IMR-90 (cell line): Measurements from ENCODE around the gene ZNF212. TPM values are rescaled to one million over a fixed set of nuclear protein-coding genes. Genes with fewer than 3 reads are reported as not detected.

ENCODE experiments used
- ATAC-seq: fragments of 200-7000 bp; cut with Tn5 transposase; 2 replicates; pipeline ENCODE4 v1.9.1; 2020; ENCODE audit warnings: low read depth, mild to moderate bottlenecking, moderate library complexity
- BruUV-seq: library from RNA; stranded (reverse); fragments of 400-500 nt; replicated peaks from 2 replicates; lab custom pipeline; 2021; lab: Mats Ljungman, UMichigan
- CTCF ChIA-PET: fragments of 300-600 bp; formaldehyde crosslinking; extraction: SDS; loops from one replicate; lab custom pipeline; 2021; ENCODE audit warnings: antibody characterized with exemption; lab: Yijun Ruan, JAX
- POLR2A ChIA-PET: fragments of 300-600 bp; sonication (Branson Sonifier 250); formaldehyde crosslinking; loops from one replicate; lab custom pipeline; 2022; ENCODE audit warnings: antibody characterized with exemption; ENCODE audit not compliant: unreplicated experiment; lab: Charles Lee
- DNase-seq: peaks from one replicate; pipeline ENCODE4 v3.0.0; 2013
- H2AFZ ChIP-seq: replicated peaks from 2 replicates; pipeline ENCODE3; 2013; ENCODE audit warnings: low read length, mild to moderate bottlenecking; ENCODE audit not compliant: poor library complexity
- H2AK5ac ChIP-seq: 2 replicates; pipeline ENCODE4 v1.6.1; 2013; ENCODE audit warnings: low read depth, low read length, inconsistent platforms
- H2AK9ac ChIP-seq: replicated peaks from 2 replicates; pipeline ENCODE3; 2013; ENCODE audit warnings: mild to moderate bottlenecking, low read depth, low read length, moderate library complexity; ENCODE audit not compliant: poor library complexity
- H2BK120ac ChIP-seq: 2 replicates; pipeline ENCODE4 v1.6.1; 2013; ENCODE audit warnings: low read depth, low read length, inconsistent platforms
- H2BK15ac ChIP-seq: 3 replicates; pipeline ENCODE4 v1.6.1; 2013; ENCODE audit warnings: low read depth, low read length, inconsistent platforms
- H2BK20ac ChIP-seq: 2 replicates; pipeline ENCODE4 v1.6.1; 2013; ENCODE audit warnings: low read depth, mild to moderate bottlenecking, inconsistent platforms, low read length, moderate library complexity
- H2BK5ac ChIP-seq: 2 replicates; pipeline ENCODE4 v1.6.1; 2013; ENCODE audit warnings: mild to moderate bottlenecking, low read depth, low read length, inconsistent platforms; ENCODE audit not compliant: poor library complexity, severe bottlenecking
- H3K14ac ChIP-seq: replicated peaks from 2 replicates; pipeline ENCODE4 v1.6.1; 2013; ENCODE audit warnings: low read depth, low read length, inconsistent platforms
- H3K18ac ChIP-seq: 2 replicates; pipeline ENCODE4 v1.6.1; 2013; ENCODE audit warnings: low read depth, low read length, control low read depth
- H3K23ac ChIP-seq: 2 replicates; pipeline ENCODE4 v1.6.1; 2013; ENCODE audit warnings: low read depth, low read length, inconsistent platforms
- H3K27ac ChIP-seq: 2 replicates; pipeline ENCODE4 v1.5.1; 2013; ENCODE audit warnings: mild to moderate bottlenecking, control low read depth, low read length; ENCODE audit not compliant: insufficient read depth
- H3K27me3 ChIP-seq: 2 replicates; pipeline ENCODE4 v1.6.1; 2013; ENCODE audit warnings: low read length; ENCODE audit not compliant: control insufficient read depth, insufficient read depth
- H3K36me3 ChIP-seq: 2 replicates; pipeline ENCODE4 v1.6.1; 2013; ENCODE audit warnings: low read length, mixed read lengths; ENCODE audit not compliant: control insufficient read depth, insufficient read depth
- H3K4ac ChIP-seq: 2 replicates; pipeline ENCODE4 v1.6.1; 2013; ENCODE audit warnings: low read depth, low read length, inconsistent platforms
- H3K4me1 ChIP-seq: 2 replicates; pipeline ENCODE4 v1.6.1; 2013; ENCODE audit warnings: low read length, mixed read lengths; ENCODE audit not compliant: control insufficient read depth, insufficient read depth
- H3K4me2 ChIP-seq: 2 replicates; pipeline ENCODE4 v1.6.1; 2013; ENCODE audit warnings: low read depth, mild to moderate bottlenecking, control low read depth, low read length, moderate library complexity
- H3K4me3 ChIP-seq: 2 replicates; pipeline ENCODE4 v1.5.1; 2013; ENCODE audit warnings: low read depth, mild to moderate bottlenecking, control low read depth, low read length, moderate library complexity; ENCODE audit not compliant: insufficient read depth
- H3K56ac ChIP-seq: 2 replicates; pipeline ENCODE4 v1.6.1; 2013; ENCODE audit warnings: low read length, inconsistent platforms; ENCODE audit not compliant: insufficient read depth; ENCODE audit errors: extremely low read depth
- H3K79me1 ChIP-seq, 2 experiments: 2 replicates each; pipeline ENCODE4 v1.6.1; 2013; ENCODE audit warnings: low read length in 2 of 2, inconsistent platforms in 1 of 2, low read depth in 1 of 2
- H3K9ac ChIP-seq: 2 replicates; pipeline ENCODE4 v1.6.1; 2013; ENCODE audit warnings: low read depth, low read length, control low read depth
- H3K9me1 ChIP-seq: 2 replicates; pipeline ENCODE4 v1.6.1; 2013; ENCODE audit warnings: low read length, inconsistent platforms; ENCODE audit not compliant: insufficient read depth
- H3K9me3 ChIP-seq: 2 replicates; pipeline ENCODE4 v1.6.1; 2013; ENCODE audit warnings: low read length; ENCODE audit not compliant: control insufficient read depth, insufficient read depth
- H4K20me1 ChIP-seq: 2 replicates; pipeline ENCODE4 v1.6.1; 2013; ENCODE audit warnings: low read length, inconsistent platforms; ENCODE audit not compliant: insufficient read depth
- H4K5ac ChIP-seq: 2 replicates; pipeline ENCODE4 v1.6.1; 2013; ENCODE audit warnings: mild to moderate bottlenecking, low read depth, low read length, control low read depth
- H4K8ac ChIP-seq, 2 experiments: 2 replicates each; pipeline ENCODE4 v1.6.1; 2013; ENCODE audit warnings: low read depth in 2 of 2, low read length in 2 of 2, control low read depth in 1 of 2, inconsistent platforms in 1 of 2
- H4K91ac ChIP-seq: 2 replicates; pipeline ENCODE4 v1.6.1; 2013; ENCODE audit warnings: low read depth, low read length, inconsistent platforms; ENCODE audit not compliant: insufficient read depth
- CEBPB ChIP-seq: IDR thresholded peaks from 2 replicates; pipeline ENCODE4 v1.6.1; 2012; ENCODE audit warnings: low read depth, low read length, improper control_type of control experiment
- CHD1 ChIP-seq: IDR thresholded peaks from 2 replicates; pipeline ENCODE4 v1.6.1; 2012; ENCODE audit warnings: low read depth, low read length, improper control_type of control experiment
- CTCF ChIP-seq: conservative IDR thresholded peaks from 2 replicates; pipeline ENCODE4 v1.5.1; 2012; ENCODE audit warnings: mild to moderate bottlenecking, low read depth, low read length, improper control_type of control experiment
- FOS ChIP-seq: fragments of 150-350 bp; IDR thresholded peaks from 2 replicates; pipeline ENCODE4 v1.6.1; 2016; ENCODE audit warnings: low read depth, low read length
- MAFK ChIP-seq: IDR thresholded peaks from 2 replicates; pipeline ENCODE4 v1.6.1; 2012; ENCODE audit warnings: low read depth, low read length, improper control_type of control experiment
- MXI1 ChIP-seq: IDR thresholded peaks from 2 replicates; pipeline ENCODE4 v1.6.1; 2012; ENCODE audit warnings: low read depth, mild to moderate bottlenecking, low read length, moderate library complexity, borderline replicate concordance
- NFE2L2 ChIP-seq: fragments of 150-350 bp; IDR thresholded peaks from 2 replicates; pipeline ENCODE4 v1.6.1; 2016; ENCODE audit warnings: low read depth, mild to moderate bottlenecking, low read length
- POLR2A ChIP-seq: IDR thresholded peaks from 2 replicates; pipeline ENCODE4 v1.6.1; 2012; ENCODE audit warnings: mild to moderate bottlenecking, low read depth, low read length
- RAD21 ChIP-seq: IDR thresholded peaks from 2 replicates; pipeline ENCODE4 v1.6.1; 2012; ENCODE audit warnings: low read length, improper control_type of control experiment
- RCOR1 ChIP-seq: IDR thresholded peaks from 2 replicates; pipeline ENCODE4 v1.6.1; 2012; ENCODE audit warnings: mild to moderate bottlenecking, low read length, improper control_type of control experiment; ENCODE audit not compliant: insufficient replicate concordance
- SMC3 ChIP-seq: fragments of 150-350 bp; IDR thresholded peaks from 2 replicates; pipeline ENCODE4 v1.6.1; 2016; ENCODE audit warnings: low read depth, mild to moderate bottlenecking, antibody characterized with exemption, low read length, moderate library complexity
- WGBS, 2 experiments: methylation state at CpG; one replicate each; pipeline versions ENCODE4 v1.1.5 to v1.1.7; 2013; ENCODE audit warnings: missing lambda C conversion rate in 2 of 2; ENCODE audit not compliant: insufficient read length in 1 of 2; ENCODE audit errors: extremely low coverage in 2 of 2; 5-methylcytosine and 5-hydroxymethylcytosine counted together
- dilution Hi-C: fragments of 300-500 bp; cut with HindIII; formaldehyde crosslinking; loops from one replicate; pipeline ENCODE4 v1.14.3; 2018; ENCODE audit warnings: low sequenced_read_pairs; ENCODE audit not compliant: unreplicated experiment
- in situ Hi-C: fragments of 300-500 bp; cut with MboI; formaldehyde crosslinking; loops from 3 replicates; pipeline ENCODE4 v1.14.3; 2019; ENCODE audit warnings: low sequenced_read_pairs, inconsistent platforms, mixed read lengths
- intact Hi-C: fragments of 100-400 bp; cut with micrococcal nuclease; formaldehyde crosslinking; loops from 2 replicates; pipeline ENCODE4 v1.10.0; 2022
- polyA plus RNA-seq, 3 experiments: library from polyadenylated mRNA; depleted of rRNA; stranded (reverse); fragments of >200 nt; gene quantifications; 2 replicates each; pipeline ENCODE4 v1.2.3, GENCODE V29; 2012; ENCODE audit warnings: low replicate concordance in 1 of 3
- total RNA-seq: library from RNA; depleted of rRNA; stranded (reverse); fragments of >200 nt; gene quantifications from 2 replicates; pipeline ENCODE4 v1.2.3, GENCODE V29; 2012

The ZNF212 gene
- total and polyA plus RNA-seq, 2 of the 4 experiments (the other 2 are of a cell fraction): 3.8 to 5.1 TPM

GRCh38 chr7:149297034-149297755 is 57.7 kb downstream of the ZNF212 start:
- H3K9me1 ChIP-seq: no peaks in the 10 kb centered on the region; the same call in 1 of the 2 replicates
- H3K9ac ChIP-seq: no peak overlapping the region
- H3K56ac ChIP-seq: no peak overlapping the region
- H3K27ac ChIP-seq: no peak overlapping the region
- H3K4ac ChIP-seq: no peak overlapping the region
- no peak overlapping the region for H2AK9ac ChIP-seq
- H3K9me3 ChIP-seq: no peaks in the 10 kb centered on the region
- no CpG with 5 or more reads among the region's 5 CpGs for WGBS, 2 experiments
- no peaks in the 10 kb centered on the region for H3K27me3 ChIP-seq
- no peaks in the 10 kb centered on the region for H3K79me1 ChIP-seq
- intact Hi-C loops: no loop called here
- no peak for DNase-seq
- no peak overlapping the region for H2AFZ ChIP-seq
- TF ChIP-seq NFE2L2 (no peak), CEBPB (no peak), SMC3 (no peak), FOS (no peak), CTCF (no peak), RCOR1 (no peak), MXI1 (no peak), CHD1 (no peak), MAFK (no peak), POLR2A (no peak), RAD21 (no peak)
- H2BK5ac ChIP-seq: no peak overlapping the region
- no peak overlapping the region for H2AK5ac ChIP-seq
- H3K23ac ChIP-seq: no peak overlapping the region
- H3K4me1 ChIP-seq: no peaks in the 10 kb centered on the region
- H3K36me3 ChIP-seq: peaks cover 4% of the 10 kb centered on the region; the same call in 1 of the 2 replicates
- CTCF ChIA-PET: no interaction called here
- POLR2A ChIA-PET: no interaction called here
- no peak for ATAC-seq
- H2BK120ac ChIP-seq: no peak overlapping the region
- no peak overlapping the region for H3K4me2 ChIP-seq
- no TSS peak for BruUV-seq
- no peak overlapping the region for H3K4me3 ChIP-seq
- dilution Hi-C loops: no loop called here
- H3K18ac ChIP-seq: no peak overlapping the region
- in situ Hi-C loops: no loop called here
- no peak overlapping the region for H4K91ac ChIP-seq
- no peak overlapping the region for H3K14ac ChIP-seq
- no peak overlapping the region for H4K8ac ChIP-seq
- no peak overlapping the region for H2BK20ac ChIP-seq
- no peak overlapping the region for H4K5ac ChIP-seq
- H2BK15ac ChIP-seq: no peak overlapping the region
- no peaks in the 10 kb centered on the region for H4K20me1 ChIP-seq
